Right cardiac atrium (tissue), 5 donors: ENCODE data around the gene TMEM150A. TPM values are rescaled to one million over a fixed set of nuclear protein-coding genes. Genes with fewer than 3 reads are reported as not detected.

Source experiments
- ATAC-seq, 2 donors: fragments of 200-7000 bp; cut with Tn5 transposase; one replicate each; pipeline versions ENCODE4 v1.8.0 to v1.9.1; 2020; ENCODE audit warnings: moderate library complexity in 2 of 2, mild to moderate bottlenecking in 1 of 2
- DNase-seq, 3 donors: peaks; one replicate each; pipeline ENCODE4 v3.0.0-alpha.2; 2020
- H3K27ac ChIP-seq: one replicate; pipeline ENCODE4 v1.5.1; 2013; ENCODE audit warnings: mild to moderate bottlenecking, low read length, control low read depth, moderate library complexity
- H3K27me3 ChIP-seq: one replicate; pipeline ENCODE4 v1.6.1; 2013; ENCODE audit not compliant: control insufficient read depth, insufficient read depth
- H3K4me1 ChIP-seq: one replicate; pipeline ENCODE4 v1.6.1; 2013; ENCODE audit warnings: low read length; ENCODE audit not compliant: control insufficient read depth, insufficient read depth
- H3K4me3 ChIP-seq: one replicate; pipeline ENCODE4 v1.5.1; 2013; ENCODE audit warnings: low read length, control low read depth
- H3K9me3 ChIP-seq: one replicate; pipeline ENCODE4 v1.6.1; 2013; ENCODE audit warnings: low read length; ENCODE audit not compliant: control insufficient read depth
- WGBS: extraction: QIAGEN DNeasy Blood & Tissue Kit; methylation state at CpG from one replicate; pipeline ENCODE4 v1.1.7; 2013; 5-methylcytosine and 5-hydroxymethylcytosine counted together
- intact Hi-C, 4 donors: fragments of 100-400 bp; cut with DNase I; formaldehyde crosslinking; loops; one replicate each; pipeline versions ENCODE4 v1.11.0 to v1.14.0; 2022 to 2023
- polyA plus RNA-seq: library from polyadenylated mRNA; stranded (reverse); fragments of 200-250 nt; gene quantifications from one replicate; pipeline ENCODE4 v1.2.3, GENCODE V29; 2013
- total RNA-seq, 4 donors: library from RNA; stranded (reverse); fragmentation: NEBNext Ultra II Directional; extraction: Animal tissue kit (Norgen Biotek cat#: 25700); gene quantifications; one replicate each; pipeline ENCODE4 v1.2.1, GENCODE V29; 2021
- donor health status: healthy with polysubstance abuse.
- donor health status: DM: no; HTN: yes; CAD: no.
- donor health status: DM: no; HTN: no; CAD: no.
- donor health status: DM: no; HTN: yes; CAD: no; lungs with severe emphysema.
- donor health status: DM: yes; HTN: yes; CAD: no.

Gene TMEM150A
- total and polyA plus RNA-seq, 5 donors: 14.5 to 19.0 (median 16.8) TPM

GRCh38 chr2:85600951-85601770, 1.3 kb downstream of the TMEM150A start:
- no peaks in the 10 kb centered on the region for H3K9me3 ChIP-seq
- peak overlapping the region; percentile 61 for H3K27ac ChIP-seq
- peak overlapping the region; percentile 88 for H3K4me3 ChIP-seq
- ATAC-seq (no peak), DNase-seq (peak in 1 of 3 donors; percentile 35)
- intact Hi-C loops: loop anchor here in 2 of 4 donors (5.0 kb wide), 1 partner anchor 39 kb away; the partner anchor contains the start of gene GGCX (in 2 of the 2)
- no peaks in the 10 kb centered on the region for H3K27me3 ChIP-seq
- peaks cover 15% of the 10 kb centered on the region for H3K4me1 ChIP-seq
- 72% methylated on average over 6 of the region's 6 CpGs for WGBS

- DNase-seq (peak in 1 of 3 donors; percentile 36), ATAC-seq (no peak)
- Histone ChIP-seq H3K4me1 (peaks cover 14% of the 10 kb centered on the region), H3K27me3 (no peaks in the 10 kb centered on the region), H3K9me3 (no peaks in the 10 kb centered on the region), H3K4me3 (no peak overlapping the region), H3K27ac (no peak overlapping the region)
- 88% methylated on average over 3 of the region's 3 CpGs for WGBS
- intact Hi-C loops: loop anchor here in 2 of 4 donors (5.0 kb wide), 1 partner anchor 38 kb away; the partner anchor contains the start of gene GGCX (in 2 of the 2)
These were observed 2.3 kb downstream of the TMEM150A start for GRCh38 chr2:85600235-85600575.

GRCh38 chr2:85599468-85600234, 2.8 kb downstream of the TMEM150A start:
- intact Hi-C loops: loop anchor here in 2 of 4 donors (5.0 kb wide), 1 partner anchor 37 kb away; the partner anchor contains the start of gene GGCX (in 2 of the 2)
- ATAC-seq (no peak), DNase-seq (peak in 1 of 3 donors; percentile 49)
- Histone ChIP-seq H3K9me3 (no peaks in the 10 kb centered on the region), H3K4me1 (peaks cover 15% of the 10 kb centered on the region), H3K27me3 (no peaks in the 10 kb centered on the region), H3K27ac (no peak overlapping the region), H3K4me3 (no peak overlapping the region)
- 61% methylated on average over 17 of the region's 17 CpGs for whole genome bisulfite sequencing

GRCh38 chr2:85598594-85599340, 3.7 kb downstream of the TMEM150A start:
- no peaks in the 10 kb centered on the region for H3K9me3 ChIP-seq
- intact Hi-C loops: no loop called here
- H3K27me3 ChIP-seq: no peaks in the 10 kb centered on the region
- ATAC-seq: no peak
- no peak overlapping the region for H3K4me3 ChIP-seq
- H3K4me1 ChIP-seq: peaks cover 15% of the 10 kb centered on the region
- H3K27ac ChIP-seq: no peak overlapping the region
- WGBS: 73% methylated on average over 14 of the region's 14 CpGs
- peak in 1 of 3 donors; percentile 26 for DNase-seq

GRCh38 chr2:85597241-85597640, 5.3 kb downstream of the TMEM150A start:
- no peak for ATAC-seq

GRCh38 chr2:85596486-85597143, 5.9 kb downstream of the TMEM150A start:
- no peak overlapping the region for H3K4me3 ChIP-seq
- intact Hi-C loops: no loop called here
- no peaks in the 10 kb centered on the region for H3K27me3 ChIP-seq
- H3K9me3 ChIP-seq: no peaks in the 10 kb centered on the region
- DNase-seq: no peak
- WGBS: 50% methylated on average over 3 of the region's 3 CpGs
- no peak overlapping the region for H3K27ac ChIP-seq
- peaks cover 15% of the 10 kb centered on the region for H3K4me1 ChIP-seq
- no peak for ATAC-seq

More at GRCh38 chr2:85597241-85597640, 5.3 kb downstream of the TMEM150A start:
- intact Hi-C loops: no loop called here
- Histone ChIP-seq H3K27ac (no peak overlapping the region), H3K9me3 (no peaks in the 10 kb centered on the region), H3K4me3 (no peak overlapping the region), H3K4me1 (peaks cover 14% of the 10 kb centered on the region), H3K27me3 (no peaks in the 10 kb centered on the region)
- DNase-seq: no peak
- WGBS: 72% methylated on average over 5 of the region's 5 CpGs

GRCh38 chr2:85596026-85596333, 6.5 kb downstream of the TMEM150A start:
- no peak for ATAC-seq
- peaks cover 14% of the 10 kb centered on the region for H3K4me1 ChIP-seq
- intact Hi-C loops: no loop called here
- WGBS: 2% methylated on average over 10 of the region's 10 CpGs
- H3K27ac ChIP-seq: peak overlapping the region; percentile 95
- peak overlapping the region; percentile 73 for H3K4me3 ChIP-seq
- no peak for DNase-seq
- no peaks in the 10 kb centered on the region for H3K27me3 ChIP-seq
- H3K9me3 ChIP-seq: no peaks in the 10 kb centered on the region

- H3K9me3 ChIP-seq: no peaks in the 10 kb centered on the region
- peak within 1 kb of the TSS; percentile 95 for H3K27ac ChIP-seq
- intact Hi-C loops: no loop called here
- under 1% methylated on average over 47 of the region's 47 CpGs for WGBS
- ATAC-seq (peak; percentile 96 to 97), DNase-seq (peak; percentile 95 to 97 (median 95))
- H3K27me3 ChIP-seq: no peaks in the 10 kb centered on the region
- H3K4me1 ChIP-seq: peaks cover 16% of the 10 kb centered on the region
- H3K4me3 ChIP-seq: peak within 1 kb of the TSS; percentile 73
These were observed 7.0 kb downstream of the TMEM150A start, which contains the start of gene RNF181 for GRCh38 chr2:85595301-85596025. Gene RNF181 (plus strand): TSS chr2:85595745. CDS start chr2:85595764, 19 bp downstream.

GRCh38 chr2:85594715-85595300, 7.7 kb downstream of the TMEM150A start:
- Histone ChIP-seq H3K4me3 (peak overlapping the region; percentile 48), H3K27ac (peak overlapping the region; percentile 91), H3K27me3 (no peaks in the 10 kb centered on the region), H3K9me3 (no peaks in the 10 kb centered on the region), H3K4me1 (peaks cover 19% of the 10 kb centered on the region)
- no peak for DNase-seq
- WGBS: 16% methylated on average over 13 of the region's 13 CpGs
- no peak for ATAC-seq
- intact Hi-C loops: no loop called here
